HG02981 (cell line): Measurements from ENCODE around the gene SMIM5.

Experiments
- ATAC-seq: cut with Tn5 transposase; IDR thresholded peaks from one replicate; pipeline ENCODE4 v1.9.1; 2021; ENCODE audit warnings: mild to moderate bottlenecking, moderate library complexity; ENCODE audit not compliant: unreplicated experiment

SMIM5 gene

GRCh38 chr17:75639327-75639726 is 6.1 kb downstream of the SMIM5 start:
- no peak for ATAC-seq

- ATAC-seq: no peak
Observed at GRCh38 chr17:75639771-75640555, 6.7 kb downstream of the SMIM5 start.

- ATAC-seq: no peak
Observed at GRCh38 chr17:75640556-75641119, 7.4 kb downstream of the SMIM5 start.

- ATAC-seq: no peak
Observed at GRCh38 chr17:75641343-75641742, 8.1 kb downstream of the SMIM5 start.

GRCh38 chr17:75642182-75642783 is 9.0 kb downstream of the SMIM5 start:
- ATAC-seq: no peak

- ATAC-seq: no peak
Observed at GRCh38 chr17:75642784-75643642, 9.8 kb downstream of the SMIM5 start.

GRCh38 chr17:75643643-75644017 is 10.4 kb downstream of the SMIM5 start:
- ATAC-seq: no peak

- ATAC-seq: no peak
Observed at GRCh38 chr17:75645501-75645888, 12.3 kb downstream of the SMIM5 start.

- ATAC-seq: peak; percentile 88
Observed at GRCh38 chr17:75645889-75646637, 12.8 kb downstream of the SMIM5 start.

GRCh38 chr17:75646638-75646992 is 13.4 kb downstream of the SMIM5 start:
- ATAC-seq: no peak

- ATAC-seq: no peak
Observed at GRCh38 chr17:75647061-75647460, 13.8 kb downstream of the SMIM5 start.

- no peak for ATAC-seq
Observed at GRCh38 chr17:75647921-75648320, 14.7 kb downstream of the SMIM5 start.

- ATAC-seq: no peak
Observed at GRCh38 chr17:75649687-75650086, 16.5 kb downstream of the SMIM5 start.

GRCh38 chr17:75650874-75651273 is 17.6 kb downstream of the SMIM5 start:
- ATAC-seq: no peak

- ATAC-seq: no peak
Observed at GRCh38 chr17:75652341-75652740, 19.1 kb downstream of the SMIM5 start.

- no peak for ATAC-seq
Observed at GRCh38 chr17:75652934-75653549, 19.8 kb downstream of the SMIM5 start.

GRCh38 chr17:75654176-75654575 is 20.9 kb downstream of the SMIM5 start:
- no peak for ATAC-seq

- no peak for ATAC-seq
Observed at GRCh38 chr17:75658237-75658636, 25.0 kb downstream of the SMIM5 start.

- no peak for ATAC-seq
Observed at GRCh38 chr17:75661531-75661930, 28.3 kb downstream of the SMIM5 start.

- ATAC-seq: no peak
Observed at GRCh38 chr17:75662511-75662910, 29.3 kb downstream of the SMIM5 start.
